Esophagus muscularis mucosa (tissue), 4 donors: ENCODE results near the gene RANBP6. TPM values are rescaled to one million over a fixed set of nuclear protein-coding genes. Genes with fewer than 3 reads are reported as not detected.

Experiments used
- DNase-seq: peaks from one replicate; pipeline ENCODE4 v3.0.0-alpha.2; 2017; ENCODE audit errors: extremely low spot score
- H3K27ac ChIP-seq, 4 donors: fragments of 200-600 bp; sonication (generic); replicated peaks in 1 of 4; 1 replicate in 3 of 4; 2 replicates in 1 of 4; pipeline ENCODE4 v1.5.1; 2016 to 2019; ENCODE audit warnings: mild to moderate bottlenecking in 1 of 4
- H3K27me3 ChIP-seq, 4 donors: fragments of 200-600 bp; sonication (generic); one replicate each; pipeline versions ENCODE4 v1.5.1 to v1.6.0; 2016 to 2019
- H3K36me3 ChIP-seq, 4 donors: fragments of 200-600 bp; sonication (generic); one replicate each; pipeline ENCODE4 v1.5.1; 2016 to 2019
- H3K4me1 ChIP-seq, 4 donors: fragments of 200-600 bp; sonication (generic); one replicate each; pipeline ENCODE4 v1.5.1; 2016 to 2019
- H3K4me3 ChIP-seq, 4 donors: fragments of 200-600 bp; sonication (generic); 1 replicate in 2 of 4; 2 replicates in 2 of 4; pipeline ENCODE4 v1.5.1; 2016 to 2019; ENCODE audit warnings: mild to moderate bottlenecking in 4 of 4, moderate library complexity in 1 of 4
- H3K9me3 ChIP-seq, 4 donors: fragments of 200-600 bp; sonication (generic); 1 replicate in 3 of 4; 2 replicates in 1 of 4; pipeline ENCODE4 v1.5.1; 2016 to 2019
- CTCF ChIP-seq, 3 experiments: fragments of 200-600 bp in 2 of 3; fragments of 450-650 bp in 1 of 3; sonication (generic) in 2 of 3; IDR thresholded peaks; one replicate each; pipeline ENCODE4 v1.5.1; 2017 to 2019; ENCODE audit warnings: antibody characterized with exemption in 3 of 3, mild to moderate bottlenecking in 2 of 3, moderate library complexity in 1 of 3
- EP300 ChIP-seq: sonication (generic); formaldehyde crosslinking; IDR thresholded peaks from one replicate; pipeline ENCODE4 v1.6.1; 2017; ENCODE audit warnings: antibody characterized with exemption
- POLR2A ChIP-seq: fragments of 450-650 bp; IDR thresholded peaks from one replicate; pipeline ENCODE4 v1.6.1; 2017; ENCODE audit warnings: antibody characterized with exemption, moderate library complexity, mild to moderate bottlenecking, low read depth
- POLR2AphosphoS5 ChIP-seq, 2 donors: sonication (generic); formaldehyde crosslinking; IDR thresholded peaks; one replicate each; pipeline ENCODE4 v1.6.1; 2017; ENCODE audit warnings: antibody characterized with exemption in 2 of 2
- WGBS: methylation state at CpG from one replicate; pipeline ENCODE4 v1.1.5; 2018; 5-methylcytosine and 5-hydroxymethylcytosine counted together
- intact Hi-C: fragments of 100-400 bp; cut with DNase I; formaldehyde crosslinking; loops from one replicate; pipeline ENCODE4 v1.15.1; 2023
- total RNA-seq, 4 donors: library from RNA; depleted of rRNA; stranded (reverse); fragments of >200 nt; gene quantifications; one replicate each; pipeline versions ENCODE4 v1.1.0 to v1.2.1, GENCODE V29; 2016

The RANBP6 gene
- total RNA-seq, 4 donors from 2014 or later: 10.0 to 13.9 (median 12.1) TPM

GRCh38 chr9:6045364-6045763 lies 29.9 kb upstream of the RANBP6 start:
- Histone ChIP-seq H3K27ac (no peak overlapping the region), H3K4me1 (no peaks in the 10 kb centered on the region)

GRCh38 chr9:6040077-6040476 lies 24.7 kb upstream of the RANBP6 start:
- Histone ChIP-seq H3K27ac (no peak overlapping the region), H3K4me3 (no peak overlapping the region), H3K9me3 (no peaks in the 10 kb centered on the region), H3K4me1 (no peaks in the 10 kb centered on the region), H3K27me3 (no peaks in the 10 kb centered on the region), H3K36me3 (no peaks in the 10 kb centered on the region)
- 83% methylated on average over 3 of the region's 3 CpGs for WGBS
- TF ChIP-seq CTCF (IDR thresholded peaks at IDR 0.05): no peak
- no peak for TF ChIP-seq POLR2A
- no peak for TF ChIP-seq POLR2AphosphoS5 (IDR thresholded peaks at IDR 0.05)
- no peak for TF ChIP-seq EP300
- DNase-seq: no peak
- intact Hi-C loops: no loop called here

More at GRCh38 chr9:6045364-6045763, 29.9 kb upstream of the RANBP6 start:
- no peak for TF ChIP-seq EP300
- no peak for TF ChIP-seq CTCF (IDR thresholded peaks at IDR 0.05)
- TF ChIP-seq POLR2A: no peak
- TF ChIP-seq POLR2AphosphoS5 (IDR thresholded peaks at IDR 0.05): no peak
- intact Hi-C loops: no loop called here
- Histone ChIP-seq H3K9me3 (no peaks in the 10 kb centered on the region), H3K27me3 (no peaks in the 10 kb centered on the region), H3K36me3 (no peaks in the 10 kb centered on the region), H3K4me3 (no peak overlapping the region)
- no peak for DNase-seq
- 74% methylated on average over 4 of the region's 4 CpGs for WGBS

- no peak for DNase-seq
- Histone ChIP-seq H3K9me3 (no peaks in the 10 kb centered on the region), H3K27ac (no peak overlapping the region), H3K36me3 (no peaks in the 10 kb centered on the region), H3K27me3 (peaks cover 0 to 8% (median 0%) of the 10 kb centered on the region in 4 donors), H3K4me3 (no peak overlapping the region), H3K4me1 (no peaks in the 10 kb centered on the region)
- TF ChIP-seq EP300: no peak
- TF ChIP-seq POLR2A: no peak
- TF ChIP-seq CTCF (IDR thresholded peaks at IDR 0.05): no peak
- no peak for TF ChIP-seq POLR2AphosphoS5 (IDR thresholded peaks at IDR 0.05)
- intact Hi-C loops: no loop called here
- 88% methylated on average over 3 of the region's 3 CpGs for WGBS
Observed at GRCh38 chr9:6036391-6036790, 21.0 kb upstream of the RANBP6 start.

GRCh38 chr9:6034954-6035353 lies 19.5 kb upstream of the RANBP6 start:
- Histone ChIP-seq H3K27ac (no peak overlapping the region), H3K4me1 (no peaks in the 10 kb centered on the region), H3K9me3 (no peaks in the 10 kb centered on the region), H3K36me3 (no peaks in the 10 kb centered on the region), H3K27me3 (peaks cover 0 to 11% (median 0%) of the 10 kb centered on the region in 4 donors), H3K4me3 (no peak overlapping the region)
- TF ChIP-seq EP300: no peak
- TF ChIP-seq POLR2AphosphoS5 (IDR thresholded peaks at IDR 0.05): no peak
- no peak for TF ChIP-seq POLR2A
- no peak for TF ChIP-seq CTCF (IDR thresholded peaks at IDR 0.05)
- no peak for DNase-seq
- 87% methylated on average over 5 of the region's 5 CpGs for WGBS
- intact Hi-C loops: no loop called here

- H3K36me3 ChIP-seq: no peaks in the 10 kb centered on the region
- H3K27me3 ChIP-seq: peaks cover 0 to 11% (median 0%) of the 10 kb centered on the region in 4 donors
- no peaks in the 10 kb centered on the region for H3K4me1 ChIP-seq
- intact Hi-C loops: no loop called here
- no peak overlapping the region for H3K27ac ChIP-seq
- TF ChIP-seq POLR2A: no peak
- TF ChIP-seq CTCF (IDR thresholded peaks at IDR 0.05): no peak
- no peak for TF ChIP-seq EP300
- no peak for TF ChIP-seq POLR2AphosphoS5 (IDR thresholded peaks at IDR 0.05)
- H3K9me3 ChIP-seq: no peaks in the 10 kb centered on the region
- no peak overlapping the region for H3K4me3 ChIP-seq
- 75% methylated on average over 4 of the region's 4 CpGs for WGBS
- DNase-seq: no peak
Observed at GRCh38 chr9:6029604-6030274, 14.3 kb upstream of the RANBP6 start.
